Measurements from ENCODE around the gene MPEG1. TPM values are rescaled to one million over a fixed set of nuclear protein-coding genes. Genes with fewer than 3 reads are reported as not detected.

The MPEG1 gene
- total and polyA plus RNA-seq, 2 of the 4 experiments (the other 2 are of a cell fraction) = not detected

GRCh38 chr11:59195586-59195985 is 17.1 kb downstream of the MPEG1 start:
- Histone ChIP-seq H3K79me1 (ENCODE audit: low read depth in 1 of 2, low read length in 2 of 2) (no peaks in the 10 kb centered on the region), H4K5ac (ENCODE audit: low read depth, low read length) (no peak overlapping the region), H2BK120ac (ENCODE audit: low read depth, low read length) (no peak overlapping the region), H3K36me3 (ENCODE audit: control insufficient read depth, insufficient read depth, low read length) (peaks cover 45% of the 10 kb centered on the region), H3K9ac (ENCODE audit: low read depth, low read length) (no peak overlapping the region), H2AK9ac (replicated peaks; ENCODE audit: low read depth, low read length, poor library complexity) (no peak overlapping the region), H3K4me1 (ENCODE audit: control insufficient read depth, insufficient read depth, low read length) (peaks cover 4% of the 10 kb centered on the region; the same call in 1 of the 2 replicates), H3K27ac (ENCODE audit: insufficient read depth, low read length) (no peak overlapping the region), H2BK5ac (ENCODE audit: low read depth, low read length, poor library complexity, severe bottlenecking) (no peak overlapping the region), H3K23ac (ENCODE audit: low read depth, low read length) (no peak overlapping the region), H3K9me1 (ENCODE audit: insufficient read depth, low read length) (peaks cover 8% of the 10 kb centered on the region; the same call in 1 of the 2 replicates), H3K14ac (replicated peaks; ENCODE audit: low read depth, low read length) (no peak overlapping the region), H2BK20ac (ENCODE audit: low read depth, low read length) (no peak overlapping the region), H4K91ac (ENCODE audit: insufficient read depth, low read depth, low read length) (no peak overlapping the region), H3K4me2 (ENCODE audit: low read depth, low read length) (no peak overlapping the region), H3K56ac (ENCODE audit: extremely low read depth, insufficient read depth, low read length) (no peak overlapping the region), H3K4ac (ENCODE audit: low read depth, low read length) (no peak overlapping the region), H4K8ac (ENCODE audit: low read depth in 2 of 2, low read length in 2 of 2) (no peak overlapping the region), H3K9me3 (ENCODE audit: control insufficient read depth, insufficient read depth, low read length) (no peaks in the 10 kb centered on the region), H2AK5ac (ENCODE audit: low read depth, low read length) (no peak overlapping the region), H2BK15ac (ENCODE audit: low read depth, low read length) (no peak overlapping the region), H3K4me3 (ENCODE audit: insufficient read depth, low read depth, low read length) (no peak overlapping the region), H3K18ac (ENCODE audit: low read depth, low read length) (no peak overlapping the region), H3K27me3 (ENCODE audit: control insufficient read depth, insufficient read depth, low read length) (no peaks in the 10 kb centered on the region), H2AFZ (replicated peaks; ENCODE audit: low read length, poor library complexity) (no peak overlapping the region), H4K20me1 (ENCODE audit: insufficient read depth, low read length) (no peaks in the 10 kb centered on the region)
- in situ Hi-C loops (cut with MboI; ENCODE audit: low sequenced_read_pairs) (no loop called here), intact Hi-C loops (cut with micrococcal nuclease) (no loop called here), dilution Hi-C loops (cut with HindIII; ENCODE audit: low sequenced_read_pairs, unreplicated experiment) (no loop called here)
- no TSS peak for BruUV-seq (replicated peaks)
- DNase-seq (no peak), ATAC-seq (ENCODE audit: low read depth) (no peak)
- ChIA-PET POLR2A (ENCODE audit: unreplicated experiment) (no interaction called here), CTCF (interaction anchor here (1.0 kb wide), 1 partner anchor 24 kb away, joined by 4 read pairs; the partner anchor contains the start of gene DTX4)
- TF ChIP-seq FOS (IDR thresholded peaks at IDR 0.05; ENCODE audit: low read depth, low read length) (no peak), BHLHE40 (IDR thresholded peaks at IDR 0.05; ENCODE audit: low read depth, low read length) (no peak), ELK1 (IDR thresholded peaks at IDR 0.05; ENCODE audit: borderline replicate concordance, low read depth, low read length) (no peak), RCOR1 (IDR thresholded peaks at IDR 0.05; ENCODE audit: insufficient replicate concordance, low read length) (no peak), RFX5 (IDR thresholded peaks at IDR 0.05; ENCODE audit: low read depth, low read length) (no peak), CTCF (conservative IDR thresholded peaks at IDR 0.05; ENCODE audit: low read depth, low read length) (no peak), CEBPB (IDR thresholded peaks at IDR 0.05; ENCODE audit: low read depth, low read length) (no peak), NFE2L2 (IDR thresholded peaks at IDR 0.05; ENCODE audit: low read depth, low read length) (no peak), POLR2A (IDR thresholded peaks at IDR 0.05; ENCODE audit: low read depth, low read length) (no peak), SMC3 (IDR thresholded peaks at IDR 0.05; ENCODE audit: low read depth, low read length) (no peak), MAZ (IDR thresholded peaks at IDR 0.05; ENCODE audit: borderline replicate concordance, low read depth, low read length) (no peak), MXI1 (IDR thresholded peaks at IDR 0.05; ENCODE audit: borderline replicate concordance, low read depth, low read length) (no peak), RAD21 (IDR thresholded peaks at IDR 0.05; ENCODE audit: low read length) (no peak), USF2 (IDR thresholded peaks at IDR 0.05; ENCODE audit: low read depth, low read length) (no peak), MAFK (IDR thresholded peaks at IDR 0.05; ENCODE audit: low read depth, low read length) (no peak), CHD1 (IDR thresholded peaks at IDR 0.05; ENCODE audit: low read depth, low read length) (no peak)
- no CpG with 5 or more reads among the region's 4 CpGs for WGBS, 2 experiments (ENCODE audit: extremely low coverage in 2 of 2, insufficient read length in 1 of 2)
